Stimulated activated CD4-positive, alpha-beta T cell treated with anti-CD3 and anti-CD28 coated beads, Interleukin-1b, Interleukin-23, amount 100 ng/mL, for 4 hours (primary cell): ENCODE data around the gene PRUNE2.

Experiments used
- DNase-seq, 2 donors: peaks; one replicate each; pipeline ENCODE4 v3.0.0-alpha.2; 2020; ENCODE audit warnings: low read depth in 2 of 2

The PRUNE2 gene

GRCh38 chr9:76628155-76628554 is 277.8 kb downstream of the PRUNE2 start:
- DNase-seq, result no peak

GRCh38 chr9:76626980-76627379 is 278.9 kb downstream of the PRUNE2 start:
- DNase-seq, result no peak

GRCh38 chr9:76626141-76626540 is 279.8 kb downstream of the PRUNE2 start:
- DNase-seq, result no peak

GRCh38 chr9:76624391-76625048 is 281.4 kb downstream of the PRUNE2 start:
- no peak for DNase-seq

GRCh38 chr9:76620996-76621395 is 284.9 kb downstream of the PRUNE2 start:
- DNase-seq, result no peak

- DNase-seq, result no peak
These were observed 285.3 kb downstream of the PRUNE2 start for GRCh38 chr9:76620581-76620980.

- DNase-seq, result no peak
These were observed 286.3 kb downstream of the PRUNE2 start for GRCh38 chr9:76619640-76620039.

GRCh38 chr9:76619197-76619596 is 286.7 kb downstream of the PRUNE2 start:
- no peak for DNase-seq

- no peak for DNase-seq
These were observed 287.2 kb downstream of the PRUNE2 start for GRCh38 chr9:76618762-76619161.

- no peak for DNase-seq
These were observed 288.3 kb downstream of the PRUNE2 start for GRCh38 chr9:76617497-76618175.

- DNase-seq, result no peak
These were observed 289.1 kb downstream of the PRUNE2 start for GRCh38 chr9:76616780-76617179.

GRCh38 chr9:76615177-76615603 is 290.7 kb downstream of the PRUNE2 start:
- no peak for DNase-seq

GRCh38 chr9:76613974-76614373 is 291.9 kb downstream of the PRUNE2 start:
- no peak for DNase-seq

- DNase-seq, result no peak
These were observed 292.6 kb downstream of the PRUNE2 start for GRCh38 chr9:76613150-76613781.

GRCh38 chr9:76610011-76610352 is 295.9 kb downstream of the PRUNE2 start:
- DNase-seq, result no peak

GRCh38 chr9:76609285-76610010 is 296.5 kb downstream of the PRUNE2 start:
- no peak for DNase-seq

GRCh38 chr9:76608575-76609273 is 297.2 kb downstream of the PRUNE2 start:
- no peak for DNase-seq

GRCh38 chr9:76607730-76608436 is 298.0 kb downstream of the PRUNE2 start:
- DNase-seq, result no peak

GRCh38 chr9:76605321-76605900 is 300.5 kb downstream of the PRUNE2 start:
- no peak for DNase-seq

GRCh38 chr9:76603931-76604570 is 301.9 kb downstream of the PRUNE2 start:
- no peak for DNase-seq
